BE2C (cell line): ENCODE results near the gene RNF225.

Source experiments
- DNase-seq: peaks from one replicate; pipeline ENCODE4 v3.0.0-alpha.2; 2020
- H3K27me3 ChIP-seq: fragments of 250-450 bp; sonication (Bioruptor Pico); 2 replicates; pipeline ENCODE4 v1.5.1; 2020; ENCODE audit warnings: mild to moderate bottlenecking
- H3K36me3 ChIP-seq: fragments of 250-450 bp; sonication (Bioruptor Pico); 2 replicates; pipeline ENCODE4 v1.5.1; 2020; ENCODE audit warnings: mild to moderate bottlenecking
- H3K4me1 ChIP-seq: fragments of 250-450 bp; sonication (Bioruptor Pico); 2 replicates; pipeline ENCODE4 v1.5.1; 2020
- H3K4me3 ChIP-seq: 2 replicates; pipeline ENCODE4 v1.5.1; 2011; ENCODE audit warnings: low read depth, low read length
- H3K9me3 ChIP-seq: fragments of 250-450 bp; sonication (Bioruptor Pico); 2 replicates; pipeline ENCODE4 v1.5.1; 2020
- CTCF ChIP-seq: IDR thresholded peaks from 2 replicates; pipeline ENCODE4 v1.5.1; 2012; ENCODE audit warnings: mild to moderate bottlenecking, low read depth, low read length

Gene RNF225

GRCh38 chr19:58361900-58362271, 33.6 kb upstream of the RNF225 start:
- no peak for TF ChIP-seq CTCF
- Histone ChIP-seq H3K4me3 (peak overlapping the region; percentile 91), H3K9me3 (no peaks in the 10 kb centered on the region), H3K27me3 (no peaks in the 10 kb centered on the region), H3K36me3 (no peaks in the 10 kb centered on the region), H3K4me1 (no peaks in the 10 kb centered on the region)
- DNase-seq = peak; percentile 56

- no peaks in the 10 kb centered on the region for H3K27me3 ChIP-seq
- no peaks in the 10 kb centered on the region for H3K36me3 ChIP-seq
- peak within 1 kb of the TSS; percentile 91 for H3K4me3 ChIP-seq
- H3K4me1 ChIP-seq = no peaks in the 10 kb centered on the region
- TF ChIP-seq CTCF = no peak
- peak; percentile 97 for DNase-seq
- no peaks in the 10 kb centered on the region for H3K9me3 ChIP-seq
These were observed 33.0 kb upstream of the RNF225 start, which contains the start of gene ZNF497 for GRCh38 chr19:58362272-58362994. Gene ZNF497, minus strand, starts transcription at chr19:58362751. Its CDS starts 5,116 bp downstream, at chr19:58357635.

GRCh38 chr19:58364146-58364545, 31.3 kb upstream of the RNF225 start:
- no peaks in the 10 kb centered on the region for H3K27me3 ChIP-seq
- H3K4me3 ChIP-seq = no peak overlapping the region
- no peaks in the 10 kb centered on the region for H3K36me3 ChIP-seq
- DNase-seq = no peak
- H3K9me3 ChIP-seq = no peaks in the 10 kb centered on the region
- TF ChIP-seq CTCF = no peak
- no peaks in the 10 kb centered on the region for H3K4me1 ChIP-seq

GRCh38 chr19:58366585-58367430, 28.6 kb upstream of the RNF225 start:
- no peak for TF ChIP-seq CTCF
- Histone ChIP-seq H3K4me1 (no peaks in the 10 kb centered on the region), H3K36me3 (no peaks in the 10 kb centered on the region), H3K4me3 (no peak overlapping the region), H3K27me3 (no peaks in the 10 kb centered on the region), H3K9me3 (no peaks in the 10 kb centered on the region)
- DNase-seq = no peak

- DNase-seq = no peak
- no peak overlapping the region for H3K4me3 ChIP-seq
- H3K36me3 ChIP-seq = no peaks in the 10 kb centered on the region
- H3K9me3 ChIP-seq = no peaks in the 10 kb centered on the region
- H3K27me3 ChIP-seq = no peaks in the 10 kb centered on the region
- no peak for TF ChIP-seq CTCF
- no peaks in the 10 kb centered on the region for H3K4me1 ChIP-seq
These were observed 27.6 kb upstream of the RNF225 start for GRCh38 chr19:58367698-58368454.
